Fibroblast of the aortic adventitia (primary cell): ENCODE results near the gene FOXP1. TPM values are rescaled to one million over a fixed set of nuclear protein-coding genes. Genes with fewer than 3 reads are reported as not detected.

ENCODE experiments used
- DNase-seq: peaks from one replicate; pipeline ENCODE4 v3.0.0-alpha.2; 2010; ENCODE audit warnings: low read depth
- H3K4me3 ChIP-seq: 2 replicates; pipeline ENCODE4 v1.5.1; 2011; ENCODE audit warnings: low read depth, mild to moderate bottlenecking, control low read depth, low read length, moderate library complexity
- total RNA-seq: library from RNA; depleted of rRNA; stranded (reverse); fragments of >200 nt; gene quantifications from 2 replicates; pipeline ENCODE4 v1.2.3, GENCODE V29; 2012; ENCODE audit warnings: low replicate concordance
- TF ChIP-seq, protein P1 (sequence below): IDR thresholded peaks from 2 replicates; pipeline ENCODE4 v1.5.1; 2011; ENCODE audit warnings: mild to moderate bottlenecking, low read length, control low read depth, inconsistent platforms; ENCODE audit not compliant: insufficient read depth

FOXP1 gene
- total RNA-seq, 1 donor = 115 TPM

DNA sequence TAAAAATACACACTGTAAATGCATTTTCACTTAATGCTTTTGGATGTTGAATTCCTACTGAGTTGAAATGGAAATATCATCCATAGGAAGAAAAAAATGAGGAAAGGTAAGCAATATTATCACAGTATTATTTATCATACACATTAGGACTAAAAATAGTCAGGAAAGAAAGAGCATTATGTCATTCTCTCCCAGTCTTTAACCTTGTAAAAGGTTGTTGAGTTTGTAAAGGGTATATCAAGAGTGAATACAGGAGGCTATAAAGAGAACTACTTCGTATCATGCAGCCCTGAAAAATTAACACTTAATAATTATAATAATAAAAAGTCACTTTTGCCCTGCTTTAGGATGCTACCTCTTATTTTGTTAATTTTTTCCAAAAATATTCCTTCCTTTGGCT is 395.8 kb downstream of the FOXP1 start:
- TF ChIP-seq, protein P1, sequence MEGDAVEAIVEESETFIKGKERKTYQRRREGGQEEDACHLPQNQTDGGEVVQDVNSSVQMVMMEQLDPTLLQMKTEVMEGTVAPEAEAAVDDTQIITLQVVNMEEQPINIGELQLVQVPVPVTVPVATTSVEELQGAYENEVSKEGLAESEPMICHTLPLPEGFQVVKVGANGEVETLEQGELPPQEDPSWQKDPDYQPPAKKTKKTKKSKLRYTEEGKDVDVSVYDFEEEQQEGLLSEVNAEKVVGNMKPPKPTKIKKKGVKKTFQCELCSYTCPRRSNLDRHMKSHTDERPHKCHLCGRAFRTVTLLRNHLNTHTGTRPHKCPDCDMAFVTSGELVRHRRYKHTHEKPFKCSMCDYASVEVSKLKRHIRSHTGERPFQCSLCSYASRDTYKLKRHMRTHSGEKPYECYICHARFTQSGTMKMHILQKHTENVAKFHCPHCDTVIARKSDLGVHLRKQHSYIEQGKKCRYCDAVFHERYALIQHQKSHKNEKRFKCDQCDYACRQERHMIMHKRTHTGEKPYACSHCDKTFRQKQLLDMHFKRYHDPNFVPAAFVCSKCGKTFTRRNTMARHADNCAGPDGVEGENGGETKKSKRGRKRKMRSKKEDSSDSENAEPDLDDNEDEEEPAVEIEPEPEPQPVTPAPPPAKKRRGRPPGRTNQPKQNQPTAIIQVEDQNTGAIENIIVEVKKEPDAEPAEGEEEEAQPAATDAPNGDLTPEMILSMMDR = no peak
- no peak for DNase-seq
- H3K4me3 ChIP-seq = no peak overlapping the region

- TF ChIP-seq, protein P1 = no peak
- no peak overlapping the region for H3K4me3 ChIP-seq
- DNase-seq = no peak
Measured at GRCh38 chr3:71186801-71187200, 396.7 kb downstream of the FOXP1 start.

DNA sequence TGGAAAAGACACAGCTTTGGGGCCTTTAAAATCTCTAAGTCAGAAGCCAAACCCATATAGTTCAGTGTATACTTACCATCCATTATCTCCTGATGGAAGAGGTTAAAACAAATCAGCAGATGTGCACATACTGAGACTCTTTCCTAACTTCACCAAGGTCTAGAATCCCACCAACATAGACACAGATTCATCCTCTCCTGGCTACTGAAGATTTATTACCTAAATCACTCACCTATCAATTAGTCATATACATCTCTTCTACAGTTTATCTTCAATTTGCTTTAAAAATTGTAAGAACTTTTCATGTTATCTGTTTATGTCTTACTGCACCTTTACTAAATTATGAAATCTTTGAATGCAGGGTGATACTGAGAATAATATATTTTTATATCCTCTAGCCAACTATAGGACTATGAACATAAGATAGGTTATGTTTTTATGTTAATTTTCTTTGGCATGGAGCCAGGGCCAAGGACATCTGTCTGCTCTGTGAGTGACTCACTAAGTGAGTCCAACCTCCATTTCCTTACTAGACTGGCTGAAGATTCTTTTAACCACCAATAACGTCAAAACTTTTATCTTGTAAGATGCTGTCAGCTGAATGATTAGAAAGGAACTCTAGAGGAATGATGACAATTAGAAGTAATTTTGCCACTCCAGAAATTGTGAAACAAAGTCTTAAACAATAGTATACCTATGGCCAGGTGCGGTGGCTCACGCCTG is 397.6 kb downstream of the FOXP1 start:
- TF ChIP-seq, protein P1 = no peak
- peak; percentile 55 for DNase-seq
- H3K4me3 ChIP-seq = no peak overlapping the region

DNA sequence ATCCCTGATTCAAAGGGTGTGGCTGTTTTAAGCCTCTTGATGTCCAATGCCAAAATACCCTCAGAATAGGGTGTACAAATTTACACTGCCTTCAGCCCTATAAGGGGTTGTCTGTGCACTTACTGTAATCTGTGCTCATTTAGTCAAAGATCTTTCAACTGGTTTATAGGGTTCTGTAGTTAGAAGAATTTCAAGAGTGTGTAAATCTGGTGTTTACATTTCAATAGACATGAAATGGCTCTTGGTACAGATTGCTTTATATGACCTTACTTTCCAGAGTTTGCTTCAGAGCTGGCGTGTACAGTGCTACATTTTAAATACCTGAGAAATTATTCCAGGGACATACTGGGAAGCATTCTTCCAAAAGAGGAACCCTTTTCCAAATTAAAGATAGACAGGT is 399.3 kb downstream of the FOXP1 start:
- TF ChIP-seq, protein P1 = no peak
- no peak overlapping the region for H3K4me3 ChIP-seq
- no peak for DNase-seq

GRCh38 chr3:71183549-71183948 is 400.0 kb downstream of the FOXP1 start:
- H3K4me3 ChIP-seq = no peak overlapping the region
- no peak for DNase-seq
- TF ChIP-seq, protein P1 = no peak

DNA sequence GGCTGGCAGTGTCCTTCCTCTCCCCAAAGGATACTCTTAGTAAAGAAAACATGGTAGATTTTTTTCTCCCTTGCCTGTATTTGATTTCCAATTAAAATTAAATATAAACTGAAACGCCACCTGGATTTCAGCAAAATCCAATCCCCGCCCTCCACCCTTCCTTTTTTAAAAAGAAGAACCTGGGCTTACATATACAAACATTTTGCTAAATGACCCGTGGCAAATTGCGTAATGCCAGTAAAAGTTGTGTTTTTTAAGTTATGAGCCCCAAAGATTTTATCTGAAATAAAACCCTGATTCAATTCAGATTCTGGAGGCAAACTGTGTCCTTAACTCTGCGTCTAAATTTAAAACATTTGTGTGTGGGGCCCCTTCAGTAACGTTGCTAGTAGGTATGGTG is 403.0 kb downstream of the FOXP1 start:
- TF ChIP-seq, protein P1 = no peak
- no peak overlapping the region for H3K4me3 ChIP-seq
- DNase-seq = no peak

DNA sequence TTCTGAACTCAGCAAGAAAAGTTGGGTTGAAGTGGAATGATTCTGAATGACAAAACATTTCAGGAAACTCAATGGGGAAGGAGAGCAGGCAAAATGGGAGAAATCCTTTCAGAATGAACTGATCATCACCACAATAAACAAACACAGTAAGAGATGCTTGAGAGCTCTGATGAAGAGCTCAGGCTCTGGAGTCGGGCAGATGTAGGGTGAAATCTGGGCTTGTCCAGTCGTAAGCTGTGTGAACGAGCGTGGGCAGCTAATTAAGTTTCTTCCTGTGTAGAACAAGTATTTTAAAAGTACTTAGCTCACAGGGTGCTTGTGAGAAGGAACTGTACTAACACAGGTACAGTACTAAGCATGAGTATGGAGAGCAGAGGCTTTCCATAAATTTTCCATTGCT is 406.2 kb downstream of the FOXP1 start:
- DNase-seq = no peak
- H3K4me3 ChIP-seq = no peak overlapping the region
- TF ChIP-seq, protein P1 = no peak
